GM19452 (cell line): ENCODE data around the gene ITGAV.
"Not testable (repeated sequence)": the region's sequence is repeated elsewhere in the genome, so short reads cannot be mapped to it uniquely, and the experiment has no call there.

Experiments
- ATAC-seq: cut with Tn5 transposase; IDR thresholded peaks from one replicate; pipeline ENCODE4 v1.9.1; 2021; ENCODE audit not compliant: unreplicated experiment

ITGAV gene

GRCh38 chr2:186589612-186590349 is at the start of gene ITGAV:
Gene ITGAV (plus strand): TSS chr2:186590056. CDS start chr2:186590339, 283 bp downstream.
- ATAC-seq: peak; percentile 94

- ATAC-seq: no peak
Observed at GRCh38 chr2:186540941-186541340, 48.9 kb upstream of the ITGAV start.

- no peak for ATAC-seq
Observed at GRCh38 chr2:186542002-186542401, 47.9 kb upstream of the ITGAV start.

- no peak for ATAC-seq
Observed at GRCh38 chr2:186543561-186544131, 46.2 kb upstream of the ITGAV start.

GRCh38 chr2:186544255-186544675 is 45.6 kb upstream of the ITGAV start:
- no peak for ATAC-seq

- no peak for ATAC-seq
Observed at GRCh38 chr2:186546846-186547245, 43.0 kb upstream of the ITGAV start.

GRCh38 chr2:186551323-186552050 is 38.4 kb upstream of the ITGAV start:
- no peak for ATAC-seq

GRCh38 chr2:186554429-186554828 is 35.4 kb upstream of the ITGAV start:
- ATAC-seq: no peak

GRCh38 chr2:186554850-186555671 is 34.8 kb upstream of the ITGAV start:
- no peak for ATAC-seq

GRCh38 chr2:186558512-186559276 is 31.2 kb upstream of the ITGAV start:
- ATAC-seq: no peak

- peak; percentile 53 for ATAC-seq
Observed at GRCh38 chr2:186559370-186559769, 30.5 kb upstream of the ITGAV start.

- ATAC-seq: peak; percentile 76
Observed at GRCh38 chr2:186559848-186560247, 30.0 kb upstream of the ITGAV start.

GRCh38 chr2:186560254-186560653 is 29.6 kb upstream of the ITGAV start:
- peak; percentile 17 for ATAC-seq

- no peak for ATAC-seq
Observed at GRCh38 chr2:186561467-186562208, 28.2 kb upstream of the ITGAV start.

GRCh38 chr2:186562209-186562578 is 27.7 kb upstream of the ITGAV start:
- no peak for ATAC-seq

- not testable (repeated sequence) for ATAC-seq
Observed at GRCh38 chr2:186568600-186568999, 21.3 kb upstream of the ITGAV start.

GRCh38 chr2:186569127-186569526 is 20.7 kb upstream of the ITGAV start:
- not testable (repeated sequence) for ATAC-seq

- no peak for ATAC-seq
Observed at GRCh38 chr2:186569897-186570296, 20.0 kb upstream of the ITGAV start.

GRCh38 chr2:186570604-186571003 is 19.3 kb upstream of the ITGAV start:
- no peak for ATAC-seq

- ATAC-seq: no peak
Observed at GRCh38 chr2:186572705-186573104, 17.2 kb upstream of the ITGAV start.
